Gastrocnemius medialis (tissue), 4 donors: ENCODE data around the gene FASN. TPM values are rescaled to one million over a fixed set of nuclear protein-coding genes. Genes with fewer than 3 reads are reported as not detected.

ENCODE experiments used
- ATAC-seq, 2 donors: fragments of 150-250 bp; one replicate each; pipeline ENCODE4 v1.9.1; 2016
- DNase-seq, 2 donors: peaks; one replicate each; pipeline ENCODE4 v3.0.0-alpha.2; 2019
- H3K27ac ChIP-seq, 4 donors: fragments of 200-600 bp; sonication (generic); 1 replicate in 1 of 4; 2 replicates in 3 of 4; pipeline ENCODE4 v1.5.1; 2016 to 2018; ENCODE audit warnings: mild to moderate bottlenecking in 2 of 4, moderate library complexity in 1 of 4
- H3K27me3 ChIP-seq, 3 donors: fragments of 200-600 bp; sonication (generic) in 2 of 3; 1 replicate in 1 of 3; 2 replicates in 2 of 3; pipeline versions ENCODE4 v1.5.1 to v1.6.0; 2016 to 2019; ENCODE audit warnings: mild to moderate bottlenecking in 1 of 3, moderate library complexity in 1 of 3
- H3K36me3 ChIP-seq, 2 donors: fragments of 200-600 bp; sonication (generic) in 1 of 2; one replicate each; pipeline ENCODE4 v1.5.1; 2017 to 2018
- H3K4me1 ChIP-seq, 2 donors: fragments of 200-600 bp; sonication (generic) in 1 of 2; one replicate each; pipeline ENCODE4 v1.5.1; 2016 to 2017; ENCODE audit warnings: mild to moderate bottlenecking in 2 of 2
- H3K4me3 ChIP-seq, 4 donors: fragments of 200-600 bp; sonication (generic) in 3 of 4; 1 replicate in 1 of 4; 2 replicates in 3 of 4; pipeline ENCODE4 v1.5.1; 2016 to 2019; ENCODE audit warnings: mild to moderate bottlenecking in 2 of 4
- H3K9me3 ChIP-seq, 3 donors: fragments of 200-600 bp; sonication (generic) in 2 of 3; 1 replicate in 1 of 3; 2 replicates in 2 of 3; pipeline ENCODE4 v1.5.1; 2016 to 2019
- CTCF ChIP-seq, 5 experiments: fragments of 450-650 bp in 3 of 5; fragments of 200-600 bp in 2 of 5; sonication (generic) in 2 of 5; IDR thresholded peaks in 4 of 5; conservative IDR thresholded peaks in 1 of 5; 1 replicate in 4 of 5; 2 replicates in 1 of 5; pipeline ENCODE4 v1.5.1; 2016 to 2019; ENCODE audit warnings: antibody characterized with exemption in 5 of 5, mild to moderate bottlenecking in 3 of 5, moderate library complexity in 3 of 5
- POLR2A ChIP-seq, 2 donors: fragments of 450-650 bp; IDR thresholded peaks; one replicate each; pipeline ENCODE4 v1.6.1; 2017; ENCODE audit warnings: antibody characterized with exemption in 2 of 2, mild to moderate bottlenecking in 2 of 2, moderate library complexity in 2 of 2
- in situ Hi-C, 4 donors: fragments of 200-750 bp; cut with MboI; loops; one replicate each; pipeline versions ENCODE4 v1.15.0 to v1.8.0; 2017; ENCODE audit warnings: low sequenced_read_pairs in 4 of 4
- intact Hi-C: fragments of 100-400 bp; cut with DNase I; formaldehyde crosslinking; loops from one replicate; pipeline ENCODE4 v1.15.1; 2023; ENCODE audit warnings: low total_unique reads
- total RNA-seq, 4 donors: library from RNA; depleted of rRNA; stranded (reverse); fragments of >200 nt; gene quantifications; one replicate each; pipeline versions ENCODE4 v1.1.0 to v1.2.3, GENCODE V29; 2016

Gene FASN
- total RNA-seq, 4 donors from 2014 or later, result 16.3 to 34.5 (median 26.3) TPM

- Histone ChIP-seq H3K27ac (peak overlapping the region; percentile 45 to 96 (median 62)), H3K4me1 (peaks cover 12 to 21% of the 10 kb centered on the region in 2 donors), H3K9me3 (no peaks in the 10 kb centered on the region), H3K27me3 (no peaks in the 10 kb centered on the region), H3K36me3 (no peaks in the 10 kb centered on the region), H3K4me3 (no peak overlapping the region)
- intact Hi-C loops, result no loop called here
- in situ Hi-C loops, result no loop called here
- DNase-seq (peak in 1 of 2 donors; percentile 45), ATAC-seq (peak; percentile 19 to 22)
- TF ChIP-seq CTCF (IDR thresholded peaks at IDR 0.05 in 4 of 5, conservative IDR thresholded peaks at IDR 0.05 in 1 of 5), result no peak
- TF ChIP-seq POLR2A (IDR thresholded peaks at IDR 0.05), result no peak
These were observed 10.0 kb upstream of the FASN start for GRCh38 chr17:82108038-82108437.

DNA sequence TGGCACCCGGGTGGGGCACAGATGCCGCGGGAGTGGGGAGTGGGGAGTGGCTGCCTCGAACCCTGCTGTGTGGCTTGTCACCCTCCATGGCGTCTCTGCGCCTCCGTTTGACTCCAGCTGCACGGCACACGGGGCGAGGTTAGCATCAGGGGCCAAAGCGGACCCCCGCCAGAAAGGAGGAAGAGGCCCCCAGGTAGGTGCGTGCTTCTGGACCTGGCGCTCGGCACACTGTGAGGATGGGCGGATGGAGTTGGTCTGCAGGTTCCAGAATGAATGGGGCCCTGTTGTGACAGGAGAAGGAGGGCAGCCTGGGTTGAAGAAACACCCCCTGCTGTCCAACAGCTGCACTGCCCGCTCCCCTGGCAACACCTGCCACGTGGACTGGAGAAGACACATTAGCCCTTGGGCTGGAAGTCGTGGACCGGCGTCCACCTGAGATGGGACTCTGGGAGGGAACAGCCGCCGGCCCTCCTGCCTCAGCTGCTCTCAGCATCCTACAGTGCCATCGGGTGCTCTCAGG lies 9.4 kb upstream of the FASN start:
- TF ChIP-seq CTCF (IDR thresholded peaks at IDR 0.05 in 4 of 5, conservative IDR thresholded peaks at IDR 0.05 in 1 of 5) (peak in 1 of 5 experiments; percentile 31), POLR2A (IDR thresholded peaks at IDR 0.05) (no peak)
- Histone ChIP-seq H3K27me3 (no peaks in the 10 kb centered on the region), H3K4me1 (peaks cover 12 to 21% of the 10 kb centered on the region in 2 donors), H3K9me3 (no peaks in the 10 kb centered on the region), H3K4me3 (no peak overlapping the region), H3K36me3 (no peaks in the 10 kb centered on the region), H3K27ac (peak overlapping the region; percentile 55 to 96 (median 62))
- DNase-seq (peak in 1 of 2 donors; percentile 58), ATAC-seq (peak in 1 of 2 donors; percentile 13)
- in situ Hi-C loops, result no loop called here
- intact Hi-C loops, result no loop called here

DNA sequence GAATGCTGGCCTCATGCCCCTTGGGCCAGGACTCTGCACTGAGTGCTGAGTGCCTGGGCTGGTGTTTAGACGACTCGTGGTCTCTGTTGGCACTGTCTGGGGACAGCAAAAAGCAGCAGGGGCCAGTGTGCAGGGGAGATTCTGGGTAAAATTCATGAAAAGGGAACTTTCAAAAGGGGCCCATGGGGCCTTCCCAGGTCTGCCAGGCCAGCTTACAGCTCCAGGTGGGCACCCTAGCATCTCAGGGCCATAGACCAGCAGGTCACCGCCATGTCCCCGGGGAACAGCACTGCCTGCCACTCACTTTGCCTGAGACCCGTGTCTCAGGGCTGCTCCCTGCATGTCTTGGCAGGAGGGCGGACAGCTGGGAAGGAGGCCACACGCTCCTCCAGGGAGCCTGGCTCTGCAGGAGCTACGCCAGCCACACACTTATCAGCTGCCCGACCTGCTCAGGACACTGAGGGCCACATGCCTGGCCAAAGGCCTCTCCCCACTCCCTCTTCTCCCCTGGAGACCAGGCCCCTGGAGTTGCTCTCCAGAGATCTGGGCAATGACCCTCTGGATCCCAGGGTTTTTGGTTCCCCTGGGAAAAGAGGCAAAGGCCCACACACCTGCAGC lies 8.8 kb upstream of the FASN start:
- Histone ChIP-seq H3K4me3 (peak overlapping the region in 2 of 4 donors; percentile 10 to 25), H3K4me1 (peaks cover 14 to 23% of the 10 kb centered on the region in 2 donors), H3K36me3 (no peaks in the 10 kb centered on the region), H3K27ac (peak overlapping the region; percentile 55 to 96 (median 62)), H3K9me3 (no peaks in the 10 kb centered on the region), H3K27me3 (no peaks in the 10 kb centered on the region)
- ATAC-seq (peak; percentile 55 to 62), DNase-seq (peak; percentile 53 to 80)
- TF ChIP-seq POLR2A (IDR thresholded peaks at IDR 0.05) (no peak), CTCF (IDR thresholded peaks at IDR 0.05 in 4 of 5, conservative IDR thresholded peaks at IDR 0.05 in 1 of 5) (no peak)
- intact Hi-C loops (no loop called here), in situ Hi-C loops (no loop called here)

DNA sequence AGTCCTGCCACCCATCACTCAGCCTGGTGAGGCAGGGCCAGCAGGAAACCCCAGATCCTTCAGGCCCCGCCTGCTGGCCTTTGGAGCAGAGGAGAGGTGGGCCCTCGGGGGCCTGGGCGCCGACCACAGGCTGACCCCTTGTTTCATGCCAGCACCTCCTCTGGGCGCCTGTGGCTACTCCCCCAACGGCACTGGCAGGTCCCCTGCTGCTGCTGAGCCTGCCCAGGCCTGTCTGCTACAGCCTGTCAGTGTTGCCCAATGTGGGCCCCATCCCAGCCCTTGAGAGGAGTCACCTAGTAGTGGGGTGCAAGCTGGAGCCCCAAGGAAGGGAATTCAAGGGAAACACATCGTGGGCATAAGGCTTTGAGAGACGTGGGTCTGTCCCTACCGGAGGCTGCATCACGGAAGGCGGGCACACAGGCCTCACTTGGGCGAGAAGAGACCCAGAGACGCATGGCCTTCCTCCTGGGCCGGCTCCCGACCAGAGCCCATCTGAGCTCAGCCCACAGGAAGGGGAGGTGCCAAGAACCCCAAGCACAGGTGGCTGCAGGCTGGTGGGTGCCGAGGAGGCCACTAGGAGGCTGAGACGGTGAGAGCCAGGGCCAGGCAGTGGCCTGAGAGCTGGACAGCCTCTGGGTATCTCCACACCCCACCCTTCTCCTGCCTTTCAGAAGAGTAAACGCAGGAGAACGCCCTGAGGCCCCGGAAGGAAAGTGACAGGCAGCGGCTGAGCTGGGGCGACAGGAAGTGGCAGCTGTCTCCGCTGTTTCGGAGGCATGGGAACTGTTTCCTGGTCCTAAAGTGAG lies 8.0 kb upstream of the FASN start:
- H3K4me3 ChIP-seq, result peak overlapping the region in 2 of 4 donors; percentile 10 to 25
- no peaks in the 10 kb centered on the region for H3K9me3 ChIP-seq
- peak overlapping the region; percentile 55 to 96 (median 62) for H3K27ac ChIP-seq
- intact Hi-C loops (no loop called here), in situ Hi-C loops (no loop called here)
- no peaks in the 10 kb centered on the region for H3K27me3 ChIP-seq
- no peaks in the 10 kb centered on the region for H3K36me3 ChIP-seq
- DNase-seq (peak in 1 of 2 donors; percentile 57), ATAC-seq (peak; percentile 1 to 19)
- H3K4me1 ChIP-seq, result peaks cover 19 to 29% of the 10 kb centered on the region in 2 donors
- TF ChIP-seq POLR2A (IDR thresholded peaks at IDR 0.05) (no peak), CTCF (IDR thresholded peaks at IDR 0.05 in 4 of 5, conservative IDR thresholded peaks at IDR 0.05 in 1 of 5) (peak in 1 of 5 experiments; percentile 17)
